T-helper 1 cell (primary cell): ENCODE measurements around the gene ZNF24.

ENCODE experiments used
- DNase-seq, 5 donors: peaks; one replicate each; pipeline ENCODE4 v3.0.0-alpha.2; 2012 to 2020

Gene ZNF24

GRCh38 chr18:35352778-35353177 lies 8.6 kb upstream of the ZNF24 start:
- no peak for DNase-seq

- no peak for DNase-seq
Observed at GRCh38 chr18:35352283-35352682, 8.1 kb upstream of the ZNF24 start.

DNA sequence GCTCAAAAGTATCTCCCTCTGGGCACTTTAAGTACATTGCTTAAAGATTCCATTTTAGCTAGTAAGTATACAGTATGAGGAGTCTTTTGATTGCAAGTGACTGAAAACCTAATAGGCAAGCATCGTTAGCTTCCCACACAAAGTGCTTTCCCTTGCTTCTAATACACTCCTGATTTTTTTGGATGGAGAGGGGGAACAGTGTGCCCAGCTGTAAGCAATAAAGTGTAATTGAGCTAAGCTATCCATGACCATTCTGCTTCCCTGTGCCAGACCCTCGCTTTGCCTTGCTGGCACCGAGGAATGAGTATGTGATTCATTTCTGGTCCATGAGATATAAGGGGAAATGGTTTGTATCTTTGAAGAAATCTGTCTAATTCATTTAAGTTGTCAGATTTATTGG lies 3.8 kb upstream of the ZNF24 start:
- no peak for DNase-seq

GRCh38 chr18:35345950-35346349 lies 1.7 kb upstream of the ZNF24 start:
- no peak for DNase-seq

DNA sequence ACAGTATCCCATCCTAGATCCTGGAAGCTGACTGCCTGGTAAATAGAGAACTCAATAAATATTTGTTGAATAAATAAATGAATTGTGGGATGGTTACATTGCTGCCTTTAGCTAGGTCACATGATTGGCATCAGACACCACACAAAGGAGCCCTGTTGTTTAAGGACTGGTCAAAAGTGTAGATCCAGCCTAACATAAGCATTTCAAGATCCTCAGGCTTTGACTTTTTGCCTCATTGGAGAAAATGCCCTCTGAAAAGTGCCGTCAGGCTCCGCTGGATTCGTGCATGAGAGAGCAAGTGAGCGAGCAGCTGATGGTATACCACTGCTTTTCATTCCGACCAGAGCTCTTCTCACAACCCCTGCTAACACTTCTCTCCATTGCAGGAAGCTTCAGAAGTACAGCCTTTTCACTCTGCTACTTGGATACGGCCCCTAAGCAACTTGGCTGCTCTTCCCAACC lies 1.3 kb upstream of the ZNF24 start:
- no peak for DNase-seq

DNA sequence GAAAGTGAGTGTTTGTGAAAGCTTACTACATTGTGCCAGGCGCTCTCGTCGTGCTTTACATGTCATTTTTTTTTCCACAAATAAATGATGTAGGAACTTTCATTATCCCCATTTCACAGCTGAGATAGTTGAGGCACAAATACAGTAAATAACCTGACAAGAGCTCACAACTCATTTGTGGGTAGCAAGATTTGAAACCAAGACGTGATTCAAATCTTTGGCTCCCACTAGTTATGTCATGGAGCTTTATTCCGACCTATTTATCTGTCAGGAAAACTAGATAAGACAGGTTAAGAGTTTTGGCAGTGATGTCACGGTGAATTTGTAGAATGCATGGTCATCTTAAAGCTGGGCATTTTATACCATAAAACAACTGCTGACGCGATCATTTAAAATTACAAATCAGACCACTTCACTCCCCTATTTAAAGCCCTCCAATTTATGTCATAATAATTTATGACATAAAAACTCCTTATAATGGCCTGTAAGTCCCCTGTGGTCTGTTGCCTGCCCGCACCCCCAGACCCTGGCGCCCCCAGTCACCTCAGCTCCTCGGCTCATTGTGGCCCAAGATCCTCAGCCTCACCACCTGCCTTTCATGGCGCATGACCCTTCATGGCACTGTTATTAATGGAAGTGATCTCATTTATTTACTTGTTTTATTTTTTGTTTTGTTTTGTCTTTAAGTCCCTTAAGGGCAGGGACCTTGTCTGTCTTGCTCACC lies 678 bp upstream of the ZNF24 start:
- DNase-seq = no peak

DNA sequence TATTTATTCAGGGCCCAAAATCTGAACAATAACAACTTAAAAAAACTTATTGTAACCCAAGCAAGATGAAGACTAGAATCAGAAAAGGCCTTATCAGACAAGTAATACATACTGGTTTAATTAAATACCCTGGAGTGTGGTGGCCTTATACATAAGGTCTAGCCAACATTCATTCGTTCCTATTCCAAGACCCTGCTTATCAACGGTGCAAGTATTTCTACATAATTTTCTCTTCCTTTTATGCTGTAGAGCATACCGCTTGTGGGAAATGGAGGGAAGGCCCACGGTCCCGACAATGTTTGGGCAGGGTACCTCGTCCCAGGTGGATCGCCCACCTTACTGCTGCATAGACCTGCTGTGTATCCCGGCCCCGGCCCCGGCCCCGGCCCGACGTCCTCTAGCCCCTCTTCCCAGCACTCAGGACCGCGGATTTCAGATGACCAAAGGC lies 708 bp downstream of the ZNF24 start:
- no peak for DNase-seq

- no peak for DNase-seq
Observed at GRCh38 chr18:35337286-35337685, 6.9 kb downstream of the ZNF24 start.

- no peak for DNase-seq
Observed at GRCh38 chr18:35335866-35336265, 8.4 kb downstream of the ZNF24 start.

GRCh38 chr18:35334821-35335220 lies 9.4 kb downstream of the ZNF24 start:
- no peak for DNase-seq

DNA sequence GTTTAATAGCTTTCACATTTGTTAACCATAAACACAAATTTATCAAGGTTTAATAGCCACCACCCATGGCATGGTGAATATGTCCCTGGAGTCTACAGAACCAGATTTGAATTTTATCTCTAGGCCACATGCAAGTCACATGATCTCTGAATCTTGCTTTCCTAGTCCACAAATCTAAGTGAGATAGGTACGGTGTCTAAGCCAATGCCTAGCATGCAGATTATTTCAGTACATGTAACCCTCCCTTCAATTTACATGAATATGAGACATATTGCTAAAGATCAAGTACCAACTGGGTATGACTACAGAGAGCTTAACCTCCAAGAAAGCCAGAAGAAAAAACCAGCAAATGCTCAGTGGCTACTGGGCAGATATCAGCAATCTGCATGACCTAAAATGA lies 10.0 kb downstream of the ZNF24 start:
- no peak for DNase-seq

DNA sequence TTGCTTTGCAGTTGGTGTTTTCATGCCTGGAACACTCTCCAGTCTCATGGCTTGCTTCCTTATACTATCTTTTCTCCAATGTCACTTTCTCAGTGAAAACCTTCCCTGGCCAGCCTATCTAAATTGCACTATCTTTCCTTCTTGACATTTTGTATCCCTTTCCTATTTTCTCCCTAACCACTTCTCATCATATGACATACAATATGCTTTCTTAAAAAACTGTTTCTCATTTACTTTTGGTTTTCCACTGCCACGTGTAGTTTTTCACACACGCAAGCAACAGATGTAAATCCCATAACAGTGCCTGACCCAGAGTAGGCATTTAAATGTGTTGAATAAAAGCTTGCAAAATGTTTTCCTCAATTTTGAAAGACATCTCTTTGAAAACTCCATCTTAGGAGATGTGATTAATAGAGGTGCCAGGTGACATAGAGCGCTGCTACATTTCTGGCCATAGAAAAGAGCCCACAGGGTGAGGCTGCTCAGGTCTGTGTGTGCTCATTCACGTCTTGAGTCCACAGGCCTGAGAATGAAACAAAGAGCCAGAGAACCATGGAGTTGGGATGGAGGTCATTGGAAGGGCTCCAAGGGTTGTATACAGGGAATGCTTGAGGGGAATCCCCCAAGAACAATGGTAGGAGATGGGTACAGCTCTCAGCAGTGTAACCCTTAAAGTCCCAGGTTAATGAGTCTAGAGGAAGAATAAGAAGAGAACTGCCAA lies 12.7 kb downstream of the ZNF24 start:
- DNase-seq = no peak

- no peak for DNase-seq
Observed at GRCh38 chr18:35328868-35329267, 15.4 kb downstream of the ZNF24 start.

DNA sequence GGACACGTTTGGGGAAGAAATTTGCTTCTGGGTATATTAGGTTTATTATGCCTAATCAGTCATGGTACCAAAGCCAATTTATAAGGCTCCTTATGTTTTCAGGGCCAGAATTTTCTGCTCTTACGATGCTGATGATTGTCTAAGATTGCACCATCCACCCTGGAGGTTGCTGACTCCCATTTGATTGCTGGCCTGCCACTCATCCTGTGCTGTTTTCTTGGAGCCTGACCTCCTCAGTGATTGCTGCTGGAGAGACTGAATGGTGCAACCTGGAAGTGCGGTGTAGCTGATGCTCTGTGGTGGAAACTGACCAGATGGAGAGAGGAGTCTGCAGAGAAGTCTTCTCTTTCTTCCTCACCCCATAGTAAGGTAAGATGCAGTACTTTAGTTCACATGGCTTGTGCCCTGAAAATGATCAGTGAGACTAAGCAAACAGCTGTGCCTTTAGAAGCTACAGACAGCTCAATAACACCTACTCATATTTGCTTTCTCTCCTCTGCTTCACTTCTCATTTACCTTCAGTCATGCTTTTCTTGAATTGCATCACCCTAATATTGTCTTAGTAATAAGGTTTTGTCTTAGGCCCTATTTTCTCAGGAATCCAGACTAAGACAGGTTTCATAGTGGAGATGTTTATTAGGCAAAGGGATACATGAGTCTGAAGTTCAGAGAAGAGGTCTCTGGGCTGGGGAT lies 17.4 kb downstream of the ZNF24 start:
- DNase-seq = no peak

- DNase-seq = no peak
Observed at GRCh38 chr18:35324926-35325655, 19.1 kb downstream of the ZNF24 start.

- DNase-seq = no peak
Observed at GRCh38 chr18:35322486-35323458, 21.4 kb downstream of the ZNF24 start.

GRCh38 chr18:35311496-35311895 lies 32.7 kb downstream of the ZNF24 start:
- no peak for DNase-seq

- DNase-seq = no peak
Observed at GRCh38 chr18:35306588-35307250, 37.5 kb downstream of the ZNF24 start.

DNA sequence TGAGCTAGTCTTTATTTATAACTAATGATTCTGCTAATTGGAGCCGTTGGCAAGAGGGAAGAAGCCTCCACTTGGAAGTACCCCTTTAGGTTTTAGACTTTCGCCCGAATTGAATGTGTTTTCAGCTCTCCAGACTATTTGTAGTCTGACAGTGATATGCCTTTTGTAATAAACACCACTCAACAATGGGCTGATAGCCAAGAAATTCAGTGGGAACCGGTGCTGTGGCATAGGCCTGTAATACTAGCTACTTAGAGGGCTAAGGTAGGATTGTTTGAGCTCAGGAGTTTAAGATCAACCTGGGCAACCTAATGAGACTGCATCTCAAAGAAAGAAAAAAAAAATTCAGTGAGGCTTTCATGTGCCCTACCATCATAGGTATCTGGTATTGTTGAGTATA lies 40.6 kb downstream of the ZNF24 start:
- DNase-seq = no peak

DNA sequence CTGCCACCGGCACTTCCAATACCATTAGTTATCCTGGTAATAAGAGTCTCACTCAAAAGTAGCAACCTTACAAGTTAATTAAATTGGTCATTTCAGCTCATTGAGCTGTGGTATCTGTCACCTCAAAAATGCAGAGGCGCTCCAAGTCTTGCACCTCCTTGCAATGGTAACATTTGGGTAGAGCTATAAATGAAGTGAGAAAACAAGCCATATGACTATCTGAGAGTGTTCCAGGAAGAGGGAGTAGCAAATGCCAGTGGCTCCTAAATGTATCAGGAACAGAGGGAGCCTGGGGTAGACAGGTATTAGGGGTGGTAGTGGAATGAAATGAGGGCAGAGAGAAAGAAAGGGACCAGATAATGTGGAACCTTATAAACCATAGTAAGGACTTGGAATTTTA lies 48.2 kb downstream of the ZNF24 start:
- DNase-seq = no peak

DNA sequence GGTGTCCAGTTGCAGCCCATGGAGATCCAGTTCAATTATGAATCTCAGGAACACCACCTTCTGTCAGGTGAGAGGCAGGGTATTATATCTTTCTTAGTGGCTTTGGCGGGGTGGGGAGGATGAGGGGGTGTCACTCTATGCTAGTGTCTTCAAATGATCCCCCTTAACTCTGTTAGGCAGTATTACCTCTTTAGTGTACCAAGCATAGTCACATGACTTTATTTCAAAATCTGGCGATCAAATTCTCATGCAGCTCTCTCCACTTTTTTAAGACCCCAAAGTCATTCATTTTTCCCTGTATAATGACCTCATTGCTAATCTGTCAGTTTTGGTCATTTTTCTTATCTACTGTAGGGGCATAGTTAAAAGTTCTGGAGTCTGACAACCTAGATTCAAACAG lies 53.1 kb downstream of the ZNF24 start:
- DNase-seq = no peak
